ENCODE measurements around the gene TET2.

The TET2 gene

DNA sequence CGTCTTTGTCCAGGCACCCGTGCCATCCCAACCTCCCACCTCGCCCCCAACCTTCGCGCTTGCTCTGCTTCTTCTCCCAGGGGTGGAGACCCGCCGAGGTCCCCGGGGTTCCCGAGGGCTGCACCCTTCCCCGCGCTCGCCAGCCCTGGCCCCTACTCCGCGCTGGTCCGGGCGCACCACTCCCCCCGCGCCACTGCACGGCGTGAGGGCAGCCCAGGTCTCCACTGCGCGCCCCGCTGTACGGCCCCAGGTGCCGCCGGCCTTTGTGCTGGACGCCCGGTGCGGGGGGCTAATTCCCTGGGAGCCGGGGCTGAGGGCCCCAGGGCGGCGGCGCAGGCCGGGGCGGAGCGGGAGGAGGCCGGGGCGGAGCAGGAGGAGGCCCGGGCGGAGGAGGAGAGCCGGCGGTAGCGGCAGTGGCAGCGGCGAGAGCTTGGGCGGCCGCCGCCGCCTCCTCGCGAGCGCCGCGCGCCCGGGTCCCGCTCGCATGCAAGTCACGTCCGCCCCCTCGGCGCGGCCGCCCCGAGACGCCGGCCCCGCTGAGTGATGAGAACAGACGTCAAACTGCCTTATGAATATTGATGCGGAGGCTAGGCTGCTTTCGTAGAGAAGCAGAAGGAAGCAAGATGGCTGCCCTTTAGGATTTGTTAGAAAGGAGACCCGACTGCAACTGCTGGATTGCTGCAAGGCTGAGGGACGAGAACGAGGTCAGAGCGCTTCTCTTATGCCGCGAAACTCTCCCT, at the start of gene TET2:
Gene TET2, plus strand, starts transcription at position 601 of the 740 bp plus-strand sequence. CDS start 87,067 bp downstream, outside the sequence.
- DNase-seq: peak; percentile 87

GRCh38 chr4:105102016-105102415, 44.7 kb upstream of the TET2 start:
- DNase-seq: no peak

DNA sequence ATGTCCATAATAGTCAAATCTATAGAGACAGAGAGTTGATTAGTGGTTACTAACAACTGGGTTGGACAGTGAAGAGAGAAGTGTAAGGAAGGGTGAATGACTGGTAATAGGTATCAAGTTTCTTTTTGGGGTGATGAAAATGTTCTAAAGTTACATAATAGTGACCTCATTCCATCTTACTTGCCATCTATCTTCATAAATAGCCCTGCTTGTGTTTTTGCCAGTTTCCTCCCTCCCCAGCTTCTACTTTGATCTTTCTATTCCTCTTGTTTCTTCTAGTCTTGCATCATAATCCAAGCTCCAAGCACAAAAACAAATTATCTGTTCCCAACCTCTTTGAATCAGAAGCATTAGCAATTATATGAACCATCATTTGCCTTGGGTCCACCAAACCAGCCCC, 40.2 kb upstream of the TET2 start:
- no peak for DNase-seq

GRCh38 chr4:105107095-105107856, 39.4 kb upstream of the TET2 start:
- DNase-seq: no peak

DNA sequence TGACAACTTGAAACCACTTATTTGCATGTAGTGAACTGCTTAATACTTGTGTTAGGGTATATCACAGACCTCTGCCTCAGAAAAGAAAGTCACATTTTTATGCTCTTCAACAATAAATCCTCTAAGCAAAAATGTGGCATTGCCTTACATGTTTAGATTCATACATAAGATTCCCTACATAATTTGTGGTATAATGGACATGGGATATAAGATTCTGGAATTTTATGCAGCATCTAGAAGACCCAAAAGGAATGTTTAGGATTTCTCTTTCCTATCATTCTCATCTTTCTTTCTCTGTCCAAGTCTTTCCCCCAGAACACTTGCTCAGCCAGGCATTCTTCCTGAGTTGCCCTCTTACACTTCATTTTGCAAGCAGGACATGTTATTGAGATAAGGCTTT, 37.7 kb upstream of the TET2 start:
- no peak for DNase-seq

- DNase-seq: no peak
These were observed 34.4 kb upstream of the TET2 start for GRCh38 chr4:105112274-105112673.

DNA sequence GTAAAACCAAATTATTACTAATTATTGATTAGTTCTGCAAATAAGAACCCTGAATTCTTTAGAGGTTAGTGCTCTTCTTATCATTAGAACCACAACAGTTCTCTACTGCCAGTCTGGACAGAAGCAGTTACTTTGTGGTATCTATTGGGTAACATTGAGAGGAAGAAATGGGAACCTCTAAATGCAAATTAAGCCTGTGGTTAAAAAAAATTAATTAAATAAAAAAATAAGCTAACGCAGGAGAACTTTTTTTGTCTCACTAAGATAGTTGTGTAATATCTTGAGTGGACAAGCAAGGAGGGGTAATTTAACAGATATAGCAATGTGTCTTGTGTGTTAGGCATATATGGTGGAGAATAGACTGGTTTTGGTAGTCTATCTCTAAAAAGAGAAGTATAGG, 32.9 kb upstream of the TET2 start:
- no peak for DNase-seq

DNA sequence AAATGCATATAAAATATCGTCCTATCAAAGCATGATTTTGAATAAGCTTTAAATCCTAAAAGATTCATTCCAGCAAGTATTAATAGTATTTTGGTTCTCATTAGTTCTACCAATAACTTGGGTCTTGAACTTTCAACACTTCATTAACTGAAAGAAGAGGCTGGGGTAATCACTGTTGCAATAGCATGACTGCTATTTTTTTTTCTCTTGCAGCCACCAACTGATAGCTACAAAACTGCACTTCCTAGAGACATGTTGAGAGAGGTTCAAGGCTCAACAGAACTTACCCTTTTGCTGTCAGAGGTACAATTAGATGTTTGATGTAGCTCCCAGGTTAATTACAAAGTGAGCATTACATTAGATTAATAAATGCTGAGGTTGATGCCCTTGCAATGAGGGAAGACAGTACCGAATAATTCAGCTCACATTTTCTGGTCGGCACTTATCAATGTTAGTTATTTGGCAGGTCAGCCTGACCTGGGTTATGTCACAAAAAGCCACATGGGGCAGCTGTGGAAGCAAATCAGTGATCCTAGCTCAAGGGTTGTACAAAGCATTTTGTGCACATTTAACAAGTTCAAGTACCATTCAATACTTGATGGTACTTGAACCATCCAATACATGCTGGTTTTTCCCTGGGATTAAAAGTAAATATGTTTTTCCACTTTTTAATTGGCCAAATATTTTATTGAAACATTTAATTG, 29.9 kb upstream of the TET2 start:
- DNase-seq: no peak

GRCh38 chr4:105119356-105119755, 27.3 kb upstream of the TET2 start:
- DNase-seq: no peak

- no peak for DNase-seq
These were observed 26.1 kb upstream of the TET2 start for GRCh38 chr4:105120626-105121025.

GRCh38 chr4:105122350-105122749, 24.3 kb upstream of the TET2 start:
- DNase-seq: no peak

DNA sequence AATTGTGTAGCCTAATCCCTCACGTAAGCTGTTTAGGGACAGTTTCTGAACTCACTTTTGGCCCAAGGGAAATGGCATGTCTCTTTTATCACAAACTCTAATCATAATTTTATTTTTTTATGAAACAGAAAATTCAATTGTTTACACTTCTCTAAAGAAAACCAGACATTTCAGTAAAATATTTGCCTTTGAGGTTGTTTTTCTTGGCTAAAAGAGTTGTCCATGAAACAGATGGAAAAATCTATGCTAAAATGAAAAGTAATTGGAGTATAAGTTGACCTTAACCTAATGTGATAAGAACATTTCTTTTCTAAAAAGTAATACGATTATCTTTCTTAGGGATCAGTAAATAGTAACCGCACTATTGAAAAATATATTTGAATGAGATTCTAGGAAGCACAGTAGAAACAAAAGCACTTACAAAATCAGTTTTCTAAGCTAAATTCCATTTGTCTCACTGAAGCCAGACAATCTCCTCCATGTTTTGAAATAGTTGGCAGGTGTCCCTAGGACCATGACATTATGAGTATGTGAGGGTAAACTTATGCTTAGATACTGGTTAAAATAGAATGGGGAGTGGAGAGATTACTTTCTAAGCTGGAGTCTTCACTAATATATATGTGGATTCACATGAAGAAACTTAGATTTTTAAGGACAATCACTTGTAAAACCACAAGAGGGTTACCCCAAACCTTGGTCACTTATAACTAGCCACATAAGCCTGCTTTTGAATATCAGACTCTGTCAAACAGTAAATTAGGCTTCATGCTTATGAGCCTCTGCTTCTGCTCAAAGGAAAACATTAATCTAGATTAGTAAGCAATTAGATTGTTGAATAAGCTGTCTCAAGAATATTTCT, 20.1 kb upstream of the TET2 start:
- no peak for DNase-seq

DNA sequence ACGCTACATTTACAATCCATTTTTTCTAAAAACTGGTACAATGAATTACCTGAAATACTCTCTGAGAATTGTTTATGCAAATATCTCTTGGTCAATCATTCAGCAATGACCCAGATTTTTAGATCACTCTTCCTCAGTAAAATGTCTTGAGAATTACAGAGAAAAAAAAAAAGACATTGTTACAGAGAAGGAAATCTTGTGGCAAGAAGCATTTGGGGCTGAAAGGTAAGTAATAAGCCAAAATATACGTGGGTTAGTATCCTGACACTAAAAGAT, 19.6 kb upstream of the TET2 start:
- DNase-seq: no peak

- no peak for DNase-seq
These were observed 18.5 kb upstream of the TET2 start for GRCh38 chr4:105128208-105128607.

DNA sequence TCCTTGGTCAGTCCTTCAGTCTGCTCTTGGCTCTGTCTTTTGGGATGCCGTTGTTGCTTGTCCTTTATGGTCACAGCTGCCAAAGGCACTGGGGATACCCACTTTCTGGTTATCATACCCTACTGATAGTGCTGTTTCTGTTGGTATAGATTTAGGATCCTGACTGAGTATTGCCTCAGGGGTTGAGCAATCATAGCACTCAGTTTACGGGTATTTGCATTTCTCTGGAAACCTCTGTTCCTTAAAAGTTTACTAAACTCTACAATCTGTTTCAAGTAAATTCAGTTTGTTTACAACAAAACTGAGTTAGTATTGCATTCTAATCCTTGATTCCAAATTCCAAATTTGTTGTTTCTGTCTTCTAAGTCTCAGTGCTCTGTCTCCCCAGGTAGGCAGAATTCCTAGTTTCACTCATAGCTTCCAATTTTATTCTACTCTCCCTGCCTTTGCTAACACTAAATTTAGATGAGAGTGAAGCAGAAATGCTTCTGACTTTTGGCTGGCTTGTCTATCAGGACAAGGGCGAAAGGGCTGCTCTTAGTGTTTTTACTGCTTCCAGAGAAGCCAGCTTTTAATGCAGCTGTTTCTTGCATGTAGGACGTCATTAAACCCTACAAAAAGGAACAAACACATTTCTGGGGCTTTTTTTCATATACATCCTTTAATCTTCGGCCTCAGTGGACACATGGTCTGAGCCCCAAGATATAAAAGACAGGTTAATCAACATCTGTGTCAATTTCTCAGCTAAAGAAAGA, 17.2 kb upstream of the TET2 start:
- no peak for DNase-seq

DNA sequence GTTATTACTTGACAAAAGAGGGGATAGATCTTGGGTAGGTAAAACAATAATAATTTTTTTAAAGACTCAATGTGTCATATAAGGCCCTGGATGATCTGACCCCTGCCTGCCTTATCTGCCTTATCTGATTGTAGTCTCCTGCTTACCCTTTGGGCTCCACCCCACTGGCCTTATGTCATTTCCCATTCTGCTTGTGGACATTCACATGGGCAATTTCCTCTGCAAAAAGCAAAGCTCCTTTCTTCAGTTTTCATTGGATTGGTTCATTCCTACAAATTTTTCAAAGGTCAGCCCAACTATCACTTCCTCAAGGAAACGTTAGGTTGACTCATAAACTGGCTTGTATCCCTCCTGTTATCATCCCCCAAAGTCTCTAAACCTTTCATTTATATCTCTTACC, 15.7 kb upstream of the TET2 start:
- DNase-seq: no peak

GRCh38 chr4:105133976-105134375, 12.7 kb upstream of the TET2 start:
- DNase-seq: no peak

DNA sequence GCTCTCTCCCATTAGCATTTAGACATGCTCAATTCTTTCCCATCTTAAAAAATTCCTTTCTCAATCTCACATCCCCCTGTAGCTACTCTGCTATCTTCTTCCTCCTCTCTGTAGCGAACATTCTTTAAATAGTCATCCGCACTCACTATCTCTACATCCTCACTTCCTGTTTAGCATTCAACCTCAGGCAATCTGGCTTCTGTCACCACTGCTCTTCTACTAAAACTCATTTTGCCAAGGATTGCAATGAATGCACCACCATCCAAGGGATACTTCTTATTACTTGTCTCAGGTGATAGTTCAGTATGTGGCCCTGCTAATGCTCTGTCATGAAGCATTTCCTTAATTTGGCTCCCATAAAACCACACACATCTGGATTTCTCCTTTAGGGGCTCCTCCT, 10.9 kb upstream of the TET2 start:
- no peak for DNase-seq

- DNase-seq: no peak
These were observed 9.4 kb upstream of the TET2 start for GRCh38 chr4:105137121-105137875.

- no peak for DNase-seq
These were observed 7.0 kb upstream of the TET2 start for GRCh38 chr4:105139646-105140045.

DNA sequence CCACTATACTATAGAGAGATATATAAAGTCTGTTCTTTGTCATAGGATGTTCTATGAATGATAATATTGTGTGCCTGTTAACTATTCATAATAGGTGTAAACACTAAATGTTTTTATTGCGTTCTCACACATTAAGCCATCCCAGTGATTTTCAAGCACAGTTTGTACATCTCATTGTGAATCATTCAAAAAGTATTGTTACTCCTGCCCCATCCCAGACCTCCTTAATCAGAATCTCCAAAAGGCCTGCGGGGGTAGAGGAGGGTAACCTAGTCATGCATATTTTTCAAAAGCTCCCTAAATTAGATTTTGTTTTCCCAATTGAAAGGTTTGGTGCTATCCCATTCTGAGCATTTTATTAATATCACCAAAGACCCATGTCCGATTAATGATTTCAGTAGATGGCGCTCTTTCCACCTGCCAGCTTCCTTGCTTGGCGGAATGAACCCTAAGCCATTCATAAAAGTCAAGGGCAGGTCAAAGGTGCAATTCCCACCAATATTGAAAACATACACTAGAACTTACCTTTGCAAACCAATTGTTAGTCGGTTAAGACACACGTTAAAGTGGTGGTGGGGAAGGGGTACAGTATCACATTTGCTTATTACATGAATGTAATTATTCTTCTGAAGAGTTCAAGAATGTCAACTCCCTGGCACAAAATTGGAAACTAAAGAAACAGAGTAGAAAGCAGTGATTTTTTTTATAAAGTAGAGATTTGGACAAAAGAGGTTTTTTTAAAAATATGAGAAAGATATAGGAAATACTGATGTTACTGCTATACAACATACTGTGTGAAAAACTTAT, 5.8 kb upstream of the TET2 start:
- DNase-seq: no peak
